ENCODE measurements around the gene PLEKHG3. TPM values are rescaled to one million over a fixed set of nuclear protein-coding genes. Genes with fewer than 3 reads are reported as not detected.
A peak's percentile ranks its signal among the peaks of the same experiment; 100 is the strongest.
"Not testable (repeated sequence)": the region's sequence is repeated elsewhere in the genome, so short reads cannot be mapped to it uniquely, and the experiment has no call there.

The PLEKHG3 gene
- total RNA-seq, 1 experiment from 2014 or later: 11.2 TPM

- no peak for DNase-seq (ENCODE audit: low spot score)
Measured at GRCh38 chr14:64688031-64688430, 16.2 kb upstream of the PLEKHG3 start.

- DNase-seq (ENCODE audit: low spot score): no peak
Measured at GRCh38 chr14:64688811-64689281, 15.4 kb upstream of the PLEKHG3 start.

GRCh38 chr14:64689289-64689688 lies 14.9 kb upstream of the PLEKHG3 start:
- DNase-seq (ENCODE audit: low spot score): no peak

- not testable (repeated sequence) for DNase-seq (ENCODE audit: low spot score)
Measured at GRCh38 chr14:64690607-64691006, 13.6 kb upstream of the PLEKHG3 start.

GRCh38 chr14:64691376-64691775 lies 12.8 kb upstream of the PLEKHG3 start:
- DNase-seq (ENCODE audit: low spot score): no peak

GRCh38 chr14:64692189-64692985 lies 11.8 kb upstream of the PLEKHG3 start:
- DNase-seq (ENCODE audit: low spot score): peak; percentile 37

- DNase-seq (ENCODE audit: low spot score): no peak
Measured at GRCh38 chr14:64692986-64693809, 11.0 kb upstream of the PLEKHG3 start.

GRCh38 chr14:64693810-64694165 lies 10.4 kb upstream of the PLEKHG3 start:
- DNase-seq (ENCODE audit: low spot score): no peak

- no peak for DNase-seq (ENCODE audit: low spot score)
Measured at GRCh38 chr14:64695071-64695470, 9.2 kb upstream of the PLEKHG3 start.

GRCh38 chr14:64696355-64696857 lies 7.8 kb upstream of the PLEKHG3 start:
- DNase-seq (ENCODE audit: low spot score): no peak

GRCh38 chr14:64698903-64699302 lies 5.3 kb upstream of the PLEKHG3 start:
- DNase-seq (ENCODE audit: low spot score): no peak

- DNase-seq (ENCODE audit: low spot score): no peak
Measured at GRCh38 chr14:64700290-64700689, 3.9 kb upstream of the PLEKHG3 start.

- DNase-seq (ENCODE audit: low spot score): no peak
Measured at GRCh38 chr14:64700894-64701293, 3.3 kb upstream of the PLEKHG3 start.

- no peak for DNase-seq (ENCODE audit: low spot score)
Measured at GRCh38 chr14:64701660-64702059, 2.6 kb upstream of the PLEKHG3 start.

- no peak for DNase-seq (ENCODE audit: low spot score)
Measured at GRCh38 chr14:64702493-64703394, 1.5 kb upstream of the PLEKHG3 start.

- DNase-seq (ENCODE audit: low spot score): no peak
Measured at GRCh38 chr14:64703395-64704142, 655 bp upstream of the PLEKHG3 start.

- no peak for DNase-seq (ENCODE audit: low spot score)
Measured at GRCh38 chr14:64704743-64705380, 638 bp downstream of the PLEKHG3 start.

GRCh38 chr14:64705381-64706118 lies 1.3 kb downstream of the PLEKHG3 start:
- DNase-seq (ENCODE audit: low spot score): no peak

GRCh38 chr14:64706119-64706592 lies 1.9 kb downstream of the PLEKHG3 start:
- no peak for DNase-seq (ENCODE audit: low spot score)
